ENCODE data around the gene TCP11L1.

- TF ChIP-seq CTCF (IDR thresholded peaks at IDR 0.05; ENCODE audit: control extremely low read depth in 1 of 3, insufficient read depth in 1 of 3, low read depth in 1 of 3, low read length in 3 of 3): no peak
- TF ChIP-seq POLR2A (IDR thresholded peaks at IDR 0.05; ENCODE audit: control extremely low read depth in 1 of 2, low read depth in 2 of 2, low read length in 2 of 2): no peak
- no peak for TF ChIP-seq TAF1 (IDR thresholded peaks at IDR 0.05; ENCODE audit: low read depth, low read length)
- no peak for TF ChIP-seq RNF2 (IDR thresholded peaks at IDR 0.05; ENCODE audit: borderline replicate concordance, low read depth, low read length, missing control alignments, poor library complexity, severe bottlenecking)
- TF ChIP-seq ZNF274 (IDR thresholded peaks at IDR 0.05; ENCODE audit: borderline replicate concordance, extremely low read depth, low read length): no peak
Measured at GRCh38 chr11:33006010-33006409, 33.4 kb upstream of the TCP11L1 start.
